Activated CD8-positive, alpha-beta memory T cell treated with anti-CD3 and anti-CD28 coated beads, Interleukin-2, amount 50 U/mL, for 24 hours (primary cell): ENCODE data around the gene EID2B.

ENCODE experiments used
- DNase-seq: peaks from one replicate; pipeline ENCODE4 v3.0.0-alpha.2; 2020; ENCODE audit errors: extremely low read depth

Gene EID2B

DNA sequence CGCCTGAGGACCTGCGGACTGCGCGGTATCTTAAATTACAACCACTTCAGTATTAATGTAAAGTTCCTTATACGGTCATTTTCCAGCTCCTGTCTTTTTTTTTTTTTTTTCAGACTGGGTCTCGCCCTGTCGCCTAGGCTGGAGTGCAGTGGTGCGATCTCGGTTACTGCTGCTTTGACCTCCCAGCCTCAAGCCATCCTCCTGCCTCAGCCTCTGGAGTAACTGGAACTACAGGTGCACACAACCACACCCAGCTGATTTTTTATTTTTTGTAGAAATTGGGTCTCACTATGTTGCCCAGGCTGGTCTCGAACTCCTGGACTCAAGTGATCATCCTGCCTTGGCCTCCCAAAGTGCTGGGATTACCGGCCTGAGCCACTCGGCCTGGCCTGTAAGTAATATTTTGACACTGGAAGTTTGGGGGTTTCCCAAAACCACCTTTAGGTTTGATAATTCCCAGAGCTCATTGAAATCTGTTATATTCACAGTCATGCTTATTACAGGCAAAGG is 406 bp upstream of the EID2B start:
- no peak for DNase-seq

DNA sequence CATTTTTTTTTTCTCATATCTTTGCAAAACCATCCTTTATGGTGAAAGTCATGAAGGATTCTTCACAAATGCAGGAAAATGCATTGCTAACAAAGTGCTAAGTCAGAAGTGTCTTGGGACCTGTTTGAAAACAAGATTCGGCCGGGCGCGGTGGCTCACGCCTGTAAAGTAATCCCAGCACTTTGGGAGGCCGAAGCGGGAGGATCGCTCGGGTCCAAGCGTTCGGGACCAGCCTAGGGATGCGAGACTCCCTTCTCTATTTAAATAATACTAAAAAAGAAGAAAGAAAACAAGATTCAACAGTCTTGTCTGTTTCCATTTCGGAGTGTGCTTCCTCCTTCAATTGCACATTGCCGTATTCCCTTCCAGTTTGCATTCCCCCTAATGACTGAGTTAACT is 819 bp downstream of the EID2B start:
- DNase-seq = no peak

DNA sequence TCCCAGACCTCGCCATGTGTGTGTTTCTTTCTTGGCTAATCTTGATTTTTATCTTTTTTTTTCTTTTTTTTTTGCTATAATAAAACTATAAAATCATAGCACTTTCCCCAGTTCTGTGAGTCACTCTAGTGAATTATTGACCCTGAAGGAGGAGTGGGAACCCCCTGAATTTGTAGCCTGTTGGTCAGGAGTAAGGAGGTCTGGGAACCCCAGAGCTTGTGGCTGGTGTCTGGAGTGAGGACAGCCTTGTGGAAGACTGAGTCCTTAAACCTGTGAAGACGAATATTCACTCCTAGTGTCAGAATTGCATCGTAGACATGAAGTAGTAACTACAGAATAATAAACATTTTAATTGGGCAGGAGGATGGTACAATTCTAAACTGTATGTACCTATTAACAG is 7.4 kb downstream of the EID2B start:
- DNase-seq = no peak

DNA sequence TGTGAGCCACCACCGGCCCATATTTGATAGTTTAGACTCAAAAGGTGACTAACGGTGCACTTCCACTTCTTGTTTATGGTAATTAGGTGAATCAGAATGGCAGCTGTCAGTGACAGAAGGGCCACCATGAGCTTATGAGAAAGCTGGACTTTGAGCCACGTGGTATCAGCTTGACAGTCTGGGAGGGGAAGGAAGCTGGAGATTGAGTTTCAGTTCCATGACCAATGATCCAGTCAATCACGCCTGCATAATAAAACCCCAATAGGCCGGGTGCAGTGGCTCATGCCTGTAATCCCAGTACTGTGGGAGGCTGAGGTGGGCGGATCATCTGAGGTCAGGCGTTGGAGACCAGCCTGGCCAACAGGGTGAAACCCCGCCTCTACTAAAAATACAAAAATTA is 8.2 kb downstream of the EID2B start:
- no peak for DNase-seq

DNA sequence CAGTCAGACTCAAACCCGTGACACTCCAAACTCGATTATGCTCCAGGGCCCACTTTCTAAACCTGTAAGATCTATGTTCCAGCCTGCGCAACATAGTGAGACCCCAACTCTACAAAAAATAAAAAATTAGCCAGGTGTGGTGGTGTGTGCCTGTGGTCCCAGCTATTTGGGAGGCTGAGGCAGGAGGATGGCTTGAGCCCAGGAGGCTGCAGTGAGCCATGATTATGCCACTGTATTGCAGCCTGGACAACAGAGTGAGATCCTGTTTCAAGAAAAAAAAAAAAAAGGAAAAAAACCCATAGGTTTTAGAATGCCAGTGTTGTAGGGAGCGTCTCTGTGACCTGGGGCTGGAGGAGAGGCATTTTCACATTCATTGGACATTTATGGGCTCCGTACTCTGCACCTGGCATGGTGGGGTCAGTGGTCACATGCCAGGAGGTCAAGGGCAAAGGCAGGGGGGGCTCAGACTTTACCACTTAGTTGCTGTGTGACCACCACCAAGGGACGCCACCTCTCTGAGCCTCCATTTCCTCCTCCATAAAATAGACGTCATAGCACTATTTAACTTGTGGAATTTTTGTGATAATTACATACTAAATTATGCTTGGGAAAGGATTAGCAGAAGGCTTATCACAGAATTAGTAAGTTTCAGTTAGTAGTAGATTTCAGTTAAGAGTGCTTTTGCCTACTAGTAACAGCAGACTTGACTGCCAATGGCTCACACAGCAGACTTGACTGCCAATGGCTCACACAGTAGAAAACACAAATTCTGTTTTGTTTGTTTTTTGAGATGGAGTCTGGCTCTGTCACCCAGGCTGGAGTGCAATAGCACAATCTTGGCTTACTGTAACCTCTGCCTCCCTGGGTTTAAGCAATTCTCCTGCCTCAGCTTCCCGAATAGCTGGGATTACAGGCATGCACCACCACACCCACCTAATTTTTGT is 11.8 kb downstream of the EID2B start:
- no peak for DNase-seq

DNA sequence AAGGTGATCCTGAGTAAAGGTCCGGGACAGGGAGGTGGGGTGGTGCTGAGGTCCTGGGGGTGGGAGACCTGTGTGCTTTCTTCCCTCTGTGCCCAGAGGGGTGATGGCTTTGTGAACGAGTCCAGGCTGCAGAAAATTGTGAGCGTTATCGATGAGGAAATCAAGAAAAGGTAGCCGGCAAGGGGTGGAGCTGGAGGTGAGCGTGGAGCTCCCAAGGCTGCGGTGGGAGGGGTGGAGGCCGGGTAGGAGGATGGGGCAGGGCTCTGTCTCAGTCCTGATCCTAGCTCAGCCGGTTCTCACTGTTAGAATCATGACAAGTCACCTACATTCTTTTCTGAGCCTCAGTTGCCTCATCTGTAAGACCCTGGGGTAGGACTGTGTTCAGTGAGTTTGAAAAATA is 13.7 kb downstream of the EID2B start:
- DNase-seq = no peak

DNA sequence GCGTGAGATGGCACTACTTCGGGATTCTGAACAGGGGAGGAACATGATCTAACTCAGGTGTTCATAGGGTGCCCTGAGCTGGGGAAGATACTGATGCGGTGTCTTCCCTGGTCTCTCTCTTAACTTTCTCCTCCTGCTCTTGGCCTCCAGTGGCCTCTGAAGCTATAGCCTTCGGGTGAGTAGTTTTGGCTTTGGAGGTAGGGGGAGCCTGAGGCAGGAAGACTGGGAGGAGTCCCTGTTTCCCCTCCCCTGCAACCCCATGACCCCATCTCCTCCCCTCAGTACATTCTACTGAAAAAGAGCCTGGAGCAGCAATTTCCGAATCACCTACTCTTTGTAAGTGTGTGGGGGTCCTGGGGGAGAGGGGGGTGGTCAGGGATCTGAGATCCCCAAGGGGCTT is 14.2 kb downstream of the EID2B start:
- no peak for DNase-seq

DNA sequence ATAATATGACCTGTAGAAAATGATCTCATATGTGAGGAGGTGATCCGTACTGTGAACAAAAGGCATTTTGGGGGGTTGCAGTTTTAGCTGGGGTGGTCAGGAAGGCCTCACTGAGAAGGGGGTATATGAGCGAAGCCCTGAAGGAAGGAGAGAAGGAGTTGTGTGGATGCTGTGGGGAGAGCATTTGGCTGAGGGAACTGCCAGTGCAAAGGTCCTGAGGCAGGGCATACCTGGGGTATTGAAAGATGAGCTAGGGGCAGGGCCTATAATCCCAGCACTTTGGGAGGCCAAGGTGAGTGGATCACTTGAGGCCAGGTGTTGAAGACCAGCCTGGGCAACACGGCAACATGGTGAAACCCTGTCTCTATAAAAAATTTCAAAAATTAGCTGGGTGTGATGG is 15.2 kb downstream of the EID2B start:
- no peak for DNase-seq

DNA sequence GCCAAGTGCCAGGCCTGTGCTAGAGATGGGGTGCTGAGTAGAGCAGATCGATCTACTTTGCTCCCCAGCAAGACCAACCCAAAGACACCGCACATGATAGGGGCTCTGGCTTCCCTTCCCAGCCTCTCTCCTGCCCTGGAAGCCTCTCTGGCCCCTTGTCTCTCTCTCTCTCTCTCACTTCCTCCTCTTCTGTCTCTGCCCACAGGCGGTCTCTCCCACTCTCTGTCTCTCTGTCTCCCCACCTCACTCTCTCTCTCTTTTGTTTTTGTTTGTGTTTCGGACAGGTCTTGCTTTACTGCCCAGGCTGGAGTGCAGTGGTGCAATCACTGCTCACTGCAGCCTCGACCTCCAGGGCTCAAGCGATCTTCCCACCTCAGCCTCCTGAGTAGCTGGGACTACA is 16.4 kb downstream of the EID2B start:
- DNase-seq = no peak

DNA sequence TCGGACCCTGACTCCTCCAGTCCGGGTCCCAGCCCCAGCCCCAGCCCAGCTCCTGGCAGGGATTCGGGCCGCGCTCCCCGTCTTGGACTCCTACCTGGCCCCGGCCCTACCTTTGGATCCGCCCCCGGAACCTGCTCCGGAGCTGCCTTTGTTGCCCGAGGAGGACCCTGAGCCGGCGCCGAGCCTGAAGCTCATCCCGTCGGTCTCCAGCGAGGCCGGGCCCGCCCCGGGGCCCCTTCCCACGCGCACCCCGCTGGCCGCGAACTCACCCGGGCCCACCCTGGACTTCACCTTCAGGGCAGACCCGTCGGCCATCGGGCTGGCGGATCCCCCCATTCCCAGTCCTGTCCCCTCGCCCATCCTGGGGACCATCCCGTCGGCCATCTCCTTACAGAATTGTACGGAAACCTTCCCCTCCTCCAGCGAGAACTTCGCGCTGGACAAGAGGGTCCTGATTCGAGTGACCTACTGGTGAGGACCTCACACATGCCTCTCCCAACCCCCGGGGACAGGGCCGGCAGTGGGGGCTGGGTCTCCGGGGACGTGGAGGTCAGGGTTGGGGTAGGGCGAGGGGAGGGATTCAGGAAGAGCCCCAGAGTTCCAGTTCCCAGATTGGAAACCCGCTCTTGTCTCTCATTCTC is 17.0 kb downstream of the EID2B start:
- DNase-seq = no peak

DNA sequence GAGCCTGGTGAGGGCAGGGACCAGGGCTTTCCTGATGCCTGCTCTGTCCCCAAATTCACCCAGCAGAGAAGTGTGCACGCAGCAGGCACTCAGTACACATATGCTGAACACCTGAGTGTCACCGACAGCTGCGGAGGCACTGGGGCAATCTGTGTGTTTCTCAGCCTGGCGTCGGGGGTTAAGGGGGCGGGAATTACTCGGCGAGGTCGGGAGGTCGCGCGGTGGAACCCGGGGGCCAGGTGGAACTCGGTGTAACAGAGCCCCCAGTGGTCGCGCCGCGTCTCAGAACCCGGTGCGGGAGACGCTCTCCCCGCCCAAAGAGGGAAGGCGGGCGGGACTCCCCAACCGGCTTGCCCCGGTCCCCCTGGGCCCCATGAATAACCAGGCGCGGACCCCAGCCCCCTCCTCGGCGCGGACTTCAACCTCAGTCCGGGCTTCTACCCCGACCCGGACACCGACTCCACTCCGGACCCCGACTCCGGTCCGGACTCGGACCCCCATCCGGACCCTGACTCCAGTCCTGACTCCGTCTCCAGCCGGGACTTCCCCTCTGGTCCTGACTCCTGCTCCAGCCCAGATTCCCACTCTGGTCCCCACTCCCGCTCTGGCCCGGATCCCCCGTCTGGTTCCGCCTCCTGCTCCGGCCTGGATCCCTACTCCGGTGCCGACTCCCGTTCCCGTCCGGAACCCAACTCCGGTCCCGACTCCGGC is 17.7 kb downstream of the EID2B start, which contains the start of gene SELENOV:
Gene SELENOV (plus strand): TSS at position 300 of the 711 bp plus-strand sequence. CDS start 74 bp downstream, at position 374.
- DNase-seq = no peak

DNA sequence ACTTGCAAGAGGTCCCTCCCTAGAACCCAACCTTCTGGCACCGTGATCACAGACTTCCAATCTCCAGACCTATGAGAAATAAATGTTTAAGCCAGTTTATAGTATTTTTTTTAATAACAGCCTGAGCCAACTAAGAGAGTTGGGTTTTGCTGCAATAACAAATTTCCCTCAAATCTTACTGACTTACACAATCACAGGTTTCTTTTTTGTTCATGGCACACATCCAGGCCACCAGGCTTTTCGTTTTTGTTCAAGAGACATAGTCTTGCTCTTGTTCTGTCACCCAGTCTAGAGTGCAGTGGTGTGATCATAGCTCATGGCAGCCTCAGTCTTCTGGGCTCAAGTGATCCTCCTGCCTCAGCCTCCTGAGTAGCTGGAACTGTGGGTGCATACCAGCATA is 19.7 kb downstream of the EID2B start:
- no peak for DNase-seq

DNA sequence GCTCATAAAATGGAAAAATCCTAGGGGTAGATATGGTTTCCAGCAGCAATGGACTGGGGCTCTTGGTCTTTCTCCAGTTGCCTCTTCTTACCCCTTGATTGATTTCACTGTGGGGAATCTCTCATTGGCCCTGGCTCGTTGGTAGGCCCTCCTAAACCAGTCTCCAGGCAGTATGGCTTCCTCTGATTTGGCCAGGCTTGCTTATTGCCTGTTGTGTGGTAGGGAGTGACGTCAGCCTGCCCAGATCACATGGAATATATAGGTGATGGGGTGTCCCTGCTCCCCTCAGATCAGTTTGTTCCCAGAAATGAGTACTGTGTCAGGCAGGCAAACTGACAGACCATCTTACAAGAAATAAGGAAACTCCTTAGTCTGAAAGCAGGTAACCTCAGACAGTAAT is 23.4 kb downstream of the EID2B start:
- DNase-seq = no peak

DNA sequence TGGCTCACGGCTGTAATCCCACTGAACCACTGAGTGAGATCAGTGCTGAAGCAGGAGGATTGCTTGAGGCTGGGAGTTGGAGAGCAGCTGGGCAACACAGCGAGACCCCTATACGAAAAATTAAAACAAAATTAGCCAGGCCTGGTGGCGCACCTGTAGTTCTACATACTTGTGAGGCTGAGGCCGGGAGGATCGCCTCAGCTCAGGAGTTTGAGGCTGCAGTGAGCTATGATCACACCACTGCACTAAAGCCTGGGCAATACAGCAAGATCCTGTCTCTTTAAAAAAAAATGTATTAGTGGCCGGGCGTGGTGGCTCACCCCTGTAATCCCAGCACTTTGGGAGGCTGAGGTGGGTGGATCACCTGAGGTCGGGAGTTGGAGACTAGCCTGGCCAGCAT is 24.0 kb downstream of the EID2B start:
- DNase-seq = no peak

DNA sequence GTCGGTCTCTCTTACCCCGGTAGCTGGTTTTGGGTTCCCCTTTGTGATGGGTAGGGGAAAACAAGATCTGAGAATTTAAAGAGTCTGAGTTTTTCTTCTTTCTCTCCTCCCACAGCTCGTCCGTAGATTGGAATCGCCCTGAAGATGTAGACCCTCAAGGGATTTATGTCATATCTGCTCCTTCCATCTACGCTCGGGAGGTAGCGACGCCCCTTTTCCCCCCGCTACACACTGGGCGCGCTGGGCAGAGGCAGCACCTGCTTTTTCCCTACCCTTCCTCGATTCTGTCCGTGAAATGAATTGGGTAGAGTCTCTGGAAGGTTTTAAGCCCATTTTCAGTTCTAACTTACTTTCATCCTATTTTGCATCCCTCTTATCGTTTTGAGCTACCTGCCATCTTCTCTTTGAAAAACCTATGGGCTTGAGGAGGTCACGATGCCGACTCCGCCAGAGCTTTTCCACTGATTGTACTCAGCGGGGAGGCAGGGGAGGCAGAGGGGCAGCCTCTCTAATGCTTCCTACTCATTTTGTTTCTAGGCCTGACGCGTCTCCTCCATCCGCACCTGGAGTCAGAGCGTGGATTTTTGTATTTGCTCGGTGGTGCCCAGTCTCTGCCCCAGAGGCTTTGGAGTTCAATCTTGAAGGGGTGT is 24.8 kb downstream of the EID2B start:
- DNase-seq = no peak

DNA sequence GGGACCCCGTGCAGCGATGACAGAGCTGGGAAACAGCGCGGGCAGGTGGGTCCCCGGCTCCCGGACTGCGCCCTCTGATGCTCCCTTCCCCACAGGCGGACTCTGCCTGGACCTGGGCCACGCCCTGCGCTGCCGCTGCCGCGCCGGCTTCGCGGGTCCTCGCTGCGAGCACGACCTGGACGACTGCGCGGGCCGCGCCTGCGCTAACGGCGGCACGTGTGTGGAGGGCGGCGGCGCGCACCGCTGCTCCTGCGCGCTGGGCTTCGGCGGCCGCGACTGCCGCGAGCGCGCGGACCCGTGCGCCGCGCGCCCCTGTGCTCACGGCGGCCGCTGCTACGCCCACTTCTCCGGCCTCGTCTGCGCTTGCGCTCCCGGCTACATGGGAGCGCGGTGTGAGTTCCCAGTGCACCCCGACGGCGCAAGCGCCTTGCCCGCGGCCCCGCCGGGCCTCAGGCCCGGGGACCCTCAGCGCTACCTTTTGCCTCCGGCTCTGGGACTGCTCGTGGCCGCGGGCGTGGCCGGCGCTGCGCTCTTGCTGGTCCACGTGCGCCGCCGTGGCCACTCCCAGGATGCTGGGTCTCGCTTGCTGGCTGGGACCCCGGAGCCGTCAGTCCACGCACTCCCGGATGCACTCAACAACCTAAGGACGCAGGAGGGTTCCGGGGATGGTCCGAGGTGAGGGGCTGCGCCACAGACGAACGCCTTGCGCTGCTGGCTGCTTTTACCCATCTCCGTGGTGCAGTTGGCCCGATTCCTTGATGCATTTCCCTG is 25.5 kb downstream of the EID2B start:
- DNase-seq = peak; percentile 24

DNA sequence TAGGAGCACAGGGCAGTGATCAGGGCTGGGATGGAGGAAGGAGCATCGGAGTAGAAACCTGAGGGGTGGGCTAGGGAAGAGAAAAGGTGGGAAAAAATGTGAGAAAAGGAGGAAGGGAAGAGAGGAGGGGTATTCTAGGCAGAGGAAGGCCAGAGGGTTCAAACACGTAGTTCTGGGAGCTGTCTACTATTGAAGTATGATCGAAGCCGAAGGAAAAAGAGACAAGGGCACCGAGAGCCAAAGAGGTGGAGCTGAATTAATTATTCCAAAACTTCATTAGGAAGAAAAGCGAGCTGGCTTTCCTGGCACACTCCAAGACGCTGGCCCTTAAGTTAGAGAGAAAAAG is 26.1 kb downstream of the EID2B start:
- no peak for DNase-seq

DNA sequence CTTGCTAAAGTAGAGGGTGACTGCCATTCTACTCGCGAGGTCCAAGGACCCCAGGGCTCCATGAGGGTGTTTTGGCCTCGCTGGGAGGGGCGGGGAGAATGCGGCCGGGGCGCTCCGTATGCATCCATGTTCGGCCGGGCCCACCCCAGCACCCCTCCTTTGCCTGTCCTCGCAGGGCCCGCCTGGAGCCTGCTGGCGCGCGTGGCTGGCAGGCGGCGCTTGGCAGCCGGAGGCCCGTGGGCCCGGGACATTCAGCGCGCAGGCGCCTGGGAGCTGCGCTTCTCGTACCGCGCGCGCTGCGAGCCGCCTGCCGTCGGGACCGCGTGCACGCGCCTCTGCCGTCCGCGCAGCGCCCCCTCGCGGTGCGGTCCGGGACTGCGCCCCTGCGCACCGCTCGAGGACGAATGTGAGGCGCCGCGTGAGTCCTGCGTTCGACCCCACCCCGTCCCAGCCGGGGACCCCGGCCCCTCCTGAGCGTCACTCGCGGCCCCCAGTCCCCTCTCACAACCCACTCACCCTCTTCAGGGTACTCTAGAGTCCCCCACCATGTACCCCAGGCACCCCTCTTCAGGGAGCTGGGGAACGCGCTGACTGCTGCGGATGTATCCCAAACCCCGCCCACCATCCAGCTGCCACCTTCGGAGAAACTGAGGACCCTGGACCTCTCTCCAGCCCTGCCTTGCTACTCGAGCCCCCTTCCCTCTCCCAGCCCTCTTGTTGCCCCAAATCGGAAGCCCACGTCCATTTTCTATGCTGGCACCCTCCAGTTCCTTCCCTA is 29.8 kb downstream of the EID2B start:
- DNase-seq = peak; percentile 31

DNA sequence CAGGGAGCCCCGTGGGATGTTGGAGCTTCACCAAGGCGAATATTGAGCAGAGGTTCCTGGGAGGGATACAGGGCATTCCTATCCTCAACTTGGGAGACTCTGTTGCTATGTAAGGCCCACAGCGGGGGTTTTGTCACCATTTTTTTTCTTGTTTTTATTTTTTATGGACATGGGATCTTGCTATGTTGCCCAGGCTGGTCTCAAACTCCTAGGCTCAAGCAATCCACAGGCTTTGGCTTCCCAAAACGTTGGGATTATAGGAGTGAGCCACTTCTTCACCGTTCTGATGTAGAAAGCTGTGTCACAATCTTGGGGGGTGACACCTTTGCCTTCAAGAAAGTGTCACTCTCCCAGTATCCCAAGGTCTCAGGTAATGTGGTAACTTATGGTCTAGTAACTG is 31.3 kb downstream of the EID2B start:
- no peak for DNase-seq

DNA sequence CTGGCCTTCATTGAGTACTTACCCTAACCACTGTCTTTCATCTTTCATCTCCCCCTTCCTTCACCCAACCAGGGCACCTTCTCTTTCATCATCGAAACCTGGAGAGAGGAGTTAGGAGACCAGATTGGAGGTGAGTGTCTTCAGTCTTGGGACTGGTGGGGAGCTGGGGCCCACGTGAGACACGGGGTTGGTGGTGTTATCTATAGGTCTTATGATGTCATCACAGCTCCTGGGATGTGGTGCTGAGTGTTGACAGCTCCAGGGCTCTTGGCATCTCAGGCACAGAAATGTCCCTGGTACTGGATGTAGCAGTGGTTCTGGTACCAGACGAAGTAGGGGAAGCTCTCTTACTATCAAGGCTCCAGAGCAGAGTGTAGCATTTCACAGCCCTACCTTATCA is 32.1 kb downstream of the EID2B start:
- no peak for DNase-seq
